ENCODE results near the gene TASL.

GRCh38 chrX:30593440-30594200, 16.1 kb upstream of the TASL start:
- TF ChIP-seq ZBTB33 (IDR thresholded peaks at IDR 0.05) (no peak), CTCF (IDR thresholded peaks at IDR 0.05; ENCODE audit: low read depth, low read length, missing input control) (no peak)

All from liver (tissue), 2 donors.